GM12878 (cell line): ENCODE results near the gene IQGAP1.

ENCODE experiments used
- CTCF ChIP-seq, 3 experiments: IDR thresholded peaks in 2 of 3; conservative IDR thresholded peaks in 1 of 3; 2 replicates each; pipeline ENCODE4 v1.5.1; 2011; ENCODE audit warnings: low read depth in 3 of 3, low read length in 3 of 3, mild to moderate bottlenecking in 3 of 3, control low read depth in 2 of 3, moderate library complexity in 2 of 3, inconsistent platforms in 1 of 3, mixed read lengths in 1 of 3; ENCODE audit not compliant: control insufficient read depth in 2 of 3, insufficient read depth in 1 of 3; ENCODE audit errors: extremely low read depth in 1 of 3
- E2F8 ChIP-seq: fragments of 450-650 bp; IDR thresholded peaks from 2 replicates; pipeline ENCODE4 v1.6.1; 2018; ENCODE audit warnings: mild to moderate bottlenecking, low read depth, moderate library complexity; ENCODE audit not compliant: partially characterized antibody
- FOS ChIP-seq: IDR thresholded peaks from 3 replicates; pipeline ENCODE4 v1.6.1; 2011; ENCODE audit warnings: borderline replicate concordance; ENCODE audit not compliant: insufficient read length; ENCODE audit errors: extremely low read depth
- POLR2A ChIP-seq: IDR thresholded peaks from 2 replicates; pipeline ENCODE4 v1.6.1; 2011; ENCODE audit warnings: low read depth, mild to moderate bottlenecking, low read length
- POLR2AphosphoS5 ChIP-seq: IDR thresholded peaks from 2 replicates; pipeline ENCODE4 v1.6.1; 2011; ENCODE audit warnings: mild to moderate bottlenecking, low read length, inconsistent platforms
- PRDM15 ChIP-seq: fragments of 450-650 bp; formaldehyde crosslinking; IDR thresholded peaks from 2 replicates; pipeline ENCODE4 v1.4.0; 2020; ENCODE audit warnings: mild to moderate bottlenecking, moderate library complexity
- SREBF2 ChIP-seq: IDR thresholded peaks from 2 replicates; pipeline ENCODE4 v1.6.1; 2012; ENCODE audit warnings: mild to moderate bottlenecking, low read length

- no peak for TF ChIP-seq SREBF2
- TF ChIP-seq CTCF (IDR thresholded peaks at IDR 0.05 in 2 of 3, conservative IDR thresholded peaks at IDR 0.05 in 1 of 3; ENCODE audit: control insufficient read depth in 2 of 3, extremely low read depth in 1 of 3, insufficient read depth in 1 of 3, low read depth in 3 of 3, low read length in 3 of 3): no peak
- TF ChIP-seq POLR2AphosphoS5: no peak
- no peak for TF ChIP-seq FOS
- TF ChIP-seq PRDM15 (CRISPR knock-in tag): no peak
- no peak for TF ChIP-seq E2F8
- no peak for TF ChIP-seq POLR2A
Measured at GRCh38 chr15:90354986-90355385, 33.1 kb upstream of the IQGAP1 start.
